ENCODE data around the gene SLC25A11. TPM values are rescaled to one million over a fixed set of nuclear protein-coding genes. Genes with fewer than 3 reads are reported as not detected.

SLC25A11 gene
- total RNA-seq, result 49.5 and 75.6 TPM in 2 replicates

GRCh38 chr17:4939796-4940554 lies at the start of gene SLC25A11, which contains the start of gene RNF167:
TSS of gene SLC25A11 (minus strand) at chr17:4940046. CDS start at chr17:4939910, 136 bp downstream.
TSS of gene RNF167 (plus strand) at chr17:4940268. CDS start at chr17:4940910, 642 bp downstream.

GRCh38 chr17:4986951-4987766 lies 47.3 kb upstream of the SLC25A11 start, which contains the start of gene CAMTA2:
TSS of gene CAMTA2 (minus strand) at chr17:4987675. CDS start at chr17:4986222, 1,453 bp downstream.

GRCh38 chr17:4967539-4968485 lies 28.0 kb upstream of the SLC25A11 start, which contains the start of gene SPAG7:
TSS of gene SPAG7 (minus strand) at chr17:4967817. CDS start at chr17:4967804, 13 bp downstream.

GRCh38 chr17:4950746-4951204 lies 10.9 kb upstream of the SLC25A11 start, which contains the start of gene ENO3:
TSS of gene ENO3 (plus strand) at chr17:4951119. CDS start at chr17:4951830, 711 bp downstream.

GRCh38 chr17:4948166-4948930 lies 8.5 kb upstream of the SLC25A11 start, which contains the start of gene PFN1:
TSS of gene PFN1 (minus strand) at chr17:4948530. CDS start at chr17:4948394, 136 bp downstream.

GRCh38 chr17:4931963-4932362 lies 7.9 kb downstream of the SLC25A11 start, which contains the start of gene GP1BA:
TSS of gene GP1BA (plus strand) at chr17:4932277. CDS start at chr17:4932605, 328 bp downstream.

GRCh38 chr17:4903051-4903818 lies 36.6 kb downstream of the SLC25A11 start, which contains the start of gene CHRNE:
TSS of gene CHRNE (minus strand) at chr17:4903098. CDS start at chr17:4903063, 35 bp downstream.

GRCh38 chr17:4899341-4900230 lies 40.3 kb downstream of the SLC25A11 start, which contains the start of gene C17orf107:
TSS of gene C17orf107 (plus strand) at chr17:4899536. CDS start at chr17:4899763, 227 bp downstream.

Small RNA genes within 50 kb of the gene (small RNA-seq; reads per million reads assigned to genes)
- gene MIR6864 (ENCODE audit: low replicate concordance), result not detected
- gene MIR6865 (ENCODE audit: low replicate concordance), result not detected

Other genes starting within 250 kb of the SLC25A11 start
- 20.6 and 31.5 TPM in 2 replicates for gene PELP1, start 235.9 kb downstream of the SLC25A11 start, total RNA-seq
- gene ARRB2, start 229.4 kb downstream of the SLC25A11 start, total RNA-seq, result 3.9 and 5.0 TPM in 2 replicates
- gene MED11, start 208.6 kb downstream of the SLC25A11 start, total RNA-seq, result 8.9 and 13.3 TPM in 2 replicates
- 0.22 TPM in 1 of 2 replicates, not detected in the other for gene ZMYND15, start 200.2 kb downstream of the SLC25A11 start, total RNA-seq
- gene CXCL16, start 200.1 kb downstream of the SLC25A11 start, total RNA-seq, result 0.57 and 3.1 TPM in 2 replicates
- gene TM4SF5, start 168.2 kb downstream of the SLC25A11 start, total RNA-seq, result not detected in 2 replicates
- 1.8 TPM in 1 of 2 replicates, not detected in the other for gene VMO1, start 153.7 kb downstream of the SLC25A11 start, total RNA-seq
- gene GLTPD2, start 151.1 kb downstream of the SLC25A11 start, total RNA-seq, result not detected in 2 replicates
- gene PSMB6, start 143.9 kb downstream of the SLC25A11 start, total RNA-seq, result 112 and 162 TPM in 2 replicates
- gene PLD2, start 132.9 kb downstream of the SLC25A11 start, total RNA-seq, result 16.0 and 18.3 TPM in 2 replicates
- 29.5 and 46.4 TPM in 2 replicates for gene MINK1, start 106.7 kb downstream of the SLC25A11 start, total RNA-seq
- 0.57 and 6.1 TPM in 2 replicates for gene C17orf107, start 40.5 kb downstream of the SLC25A11 start, total RNA-seq
- 0.14 and 0.44 TPM in 2 replicates for gene CHRNE, start 36.9 kb downstream of the SLC25A11 start, total RNA-seq
- gene GP1BA, start 7.8 kb downstream of the SLC25A11 start, total RNA-seq, result under 0.01 TPM in 1 of 2 replicates, not detected in the other
- gene RNF167, start 222 bp upstream of the SLC25A11 start, total RNA-seq, result 21.2 and 51.8 TPM in 2 replicates
- gene PFN1, start 8.5 kb upstream of the SLC25A11 start, total RNA-seq, result 759 and 850 TPM in 2 replicates
- gene ENO3, start 11.1 kb upstream of the SLC25A11 start, total RNA-seq, result 2.4 and 5.3 TPM in 2 replicates
- gene SPAG7, start 27.8 kb upstream of the SLC25A11 start, total RNA-seq, result 28.9 and 66.1 TPM in 2 replicates
- gene CAMTA2, start 47.6 kb upstream of the SLC25A11 start, total RNA-seq, result 15.3 and 19.3 TPM in 2 replicates
- 0.22 and 0.43 TPM in 2 replicates for gene INCA1, start 57.5 kb upstream of the SLC25A11 start, total RNA-seq
- gene KIF1C, start 57.9 kb upstream of the SLC25A11 start, total RNA-seq, result 65.3 and 75.5 TPM in 2 replicates
- 0.14 TPM in 1 of 2 replicates, not detected in the other for gene SLC52A1, start 95.4 kb upstream of the SLC25A11 start, total RNA-seq
- 1.1 and 1.8 TPM in 2 replicates for gene ZFP3, start 138.4 kb upstream of the SLC25A11 start, total RNA-seq
- gene ZNF232, start 171.8 kb upstream of the SLC25A11 start, total RNA-seq, result 5.5 and 5.6 TPM in 2 replicates
- gene USP6, start 176.0 kb upstream of the SLC25A11 start, total RNA-seq, result under 0.01 TPM in 2 replicates

Data from placental pericyte (primary cell).